ENCODE measurements around the gene TBX21. TPM values are rescaled to one million over a fixed set of nuclear protein-coding genes. Genes with fewer than 3 reads are reported as not detected.

The TBX21 gene
- total RNA-seq, 1 experiment from 2014 or later = 0.20 TPM

DNA sequence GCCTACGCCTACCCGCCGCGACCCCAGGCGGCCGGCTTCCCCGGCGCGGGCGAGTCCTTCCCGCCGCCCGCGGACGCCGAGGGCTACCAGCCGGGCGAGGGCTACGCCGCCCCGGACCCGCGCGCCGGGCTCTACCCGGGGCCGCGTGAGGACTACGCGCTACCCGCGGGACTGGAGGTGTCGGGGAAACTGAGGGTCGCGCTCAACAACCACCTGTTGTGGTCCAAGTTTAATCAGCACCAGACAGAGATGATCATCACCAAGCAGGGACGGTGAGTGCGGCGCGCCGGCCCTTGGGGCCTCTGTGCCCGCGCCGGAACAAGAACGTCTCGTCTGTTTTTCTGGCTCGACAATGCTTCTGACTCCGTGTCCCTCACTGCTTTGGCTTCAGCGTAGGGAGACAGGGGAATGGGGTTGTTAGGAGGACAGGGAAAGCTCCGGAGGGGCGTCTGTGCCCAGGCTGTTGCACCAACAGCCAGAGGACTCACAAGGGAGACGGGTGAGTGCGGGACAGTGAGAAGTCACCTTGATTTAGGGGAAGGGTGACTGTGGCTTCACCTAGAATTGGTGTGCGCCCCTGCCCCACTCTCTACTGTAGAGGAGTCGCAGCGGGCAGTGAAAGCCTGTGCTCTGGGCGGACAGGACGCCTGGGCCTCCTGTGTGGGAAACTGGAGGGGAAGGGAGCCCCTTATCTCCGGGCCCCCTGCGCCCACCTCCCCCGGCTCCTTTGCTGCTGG lies 806 bp downstream of the TBX21 start (continued):
- TF ChIP-seq POLR2A (IDR thresholded peaks at IDR 0.05; ENCODE audit: borderline replicate concordance, extremely low read depth, insufficient read depth, insufficient read length) = no peak

GRCh38 chr17:47735139-47735464 lies 2.1 kb downstream of the TBX21 start:
- no peaks in the 10 kb centered on the region for H3K36me3 ChIP-seq (ENCODE audit: control insufficient read depth in 1 of 2, insufficient read depth in 2 of 2, low read length in 2 of 2)
- H3K4me2 ChIP-seq (ENCODE audit: low read length) = no peak overlapping the region
- no peak for DNase-seq (ENCODE audit: low read depth, low spot score)
- no peak overlapping the region for H3K4me3 ChIP-seq (replicated peaks in 1 of 2; ENCODE audit: low read depth in 1 of 2, low read length in 2 of 2)
- H3K9me3 ChIP-seq (ENCODE audit: control insufficient read depth in 1 of 2, insufficient read depth in 1 of 2, low read depth in 1 of 2, low read length in 2 of 2) = no peaks in the 10 kb centered on the region
- H3K9ac ChIP-seq (ENCODE audit: low read length) = no peak overlapping the region
- ChIA-PET POLR2A (no interaction called here), RAD21 (ENCODE audit: low non-redundant PET in 1 of 2, low total read pairs in 2 of 2, uncharacterized antibody in 2 of 2, unreplicated experiment in 2 of 2) (no interaction called here), CTCF (no interaction called here)
- no peak overlapping the region for H2AFZ ChIP-seq (ENCODE audit: low read depth, low read length, poor library complexity, severe bottlenecking)
- H3K27ac ChIP-seq (ENCODE audit: low read depth, low read length) = no peak overlapping the region
- H4K20me1 ChIP-seq (ENCODE audit: insufficient read depth) = no peaks in the 10 kb centered on the region
- ATAC-seq = no peak
- peaks cover 0 to 9% of the 10 kb centered on the region in 2 experiments; a peak in 2 of 4 replicates for H3K4me1 ChIP-seq (ENCODE audit: control insufficient read depth in 1 of 2, insufficient read depth in 2 of 2, low read length in 2 of 2)
- H3K27me3 ChIP-seq (ENCODE audit: insufficient read depth, low read length) = peaks cover 6% of the 10 kb centered on the region; the same call in 1 of the 2 replicates
- no TSS peak for BruUV-seq (replicated peaks)
- no peak for TF ChIP-seq TCF7L2 (IDR thresholded peaks at IDR 0.05; ENCODE audit: borderline replicate concordance, extremely low read depth, insufficient read depth, insufficient read length)
- TF ChIP-seq MAX (IDR thresholded peaks at IDR 0.05) = no peak
- TF ChIP-seq CBX3 (IDR thresholded peaks at IDR 0.05; ENCODE audit: low read depth) = no peak
- TF ChIP-seq EZH2phosphoT487 (IDR thresholded peaks at IDR 0.05; ENCODE audit: borderline replicate concordance) = no peak
- TF ChIP-seq ZNF274 (IDR thresholded peaks at IDR 0.05; ENCODE audit: low read depth, low read length) = no peak
- TF ChIP-seq, protein P1, sequence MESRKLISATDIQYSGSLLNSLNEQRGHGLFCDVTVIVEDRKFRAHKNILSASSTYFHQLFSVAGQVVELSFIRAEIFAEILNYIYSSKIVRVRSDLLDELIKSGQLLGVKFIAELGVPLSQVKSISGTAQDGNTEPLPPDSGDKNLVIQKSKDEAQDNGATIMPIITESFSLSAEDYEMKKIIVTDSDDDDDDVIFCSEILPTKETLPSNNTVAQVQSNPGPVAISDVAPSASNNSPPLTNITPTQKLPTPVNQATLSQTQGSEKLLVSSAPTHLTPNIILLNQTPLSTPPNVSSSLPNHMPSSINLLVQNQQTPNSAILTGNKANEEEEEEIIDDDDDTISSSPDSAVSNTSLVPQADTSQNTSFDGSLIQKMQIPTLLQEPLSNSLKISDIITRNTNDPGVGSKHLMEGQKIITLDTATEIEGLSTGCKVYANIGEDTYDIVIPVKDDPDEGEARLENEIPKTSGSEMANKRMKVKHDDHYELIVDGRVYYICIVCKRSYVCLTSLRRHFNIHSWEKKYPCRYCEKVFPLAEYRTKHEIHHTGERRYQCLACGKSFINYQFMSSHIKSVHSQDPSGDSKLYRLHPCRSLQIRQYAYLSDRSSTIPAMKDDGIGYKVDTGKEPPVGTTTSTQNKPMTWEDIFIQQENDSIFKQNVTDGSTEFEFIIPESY (IDR thresholded peaks at IDR 0.05; ENCODE audit: extremely low read depth, insufficient replicate concordance, low read length) = no peak
- TF ChIP-seq ATF3 (IDR thresholded peaks at IDR 0.05) = no peak
- TF ChIP-seq POLR2AphosphoS5 (IDR thresholded peaks at IDR 0.05; ENCODE audit: low read depth, low read length) = no peak
- TF ChIP-seq EGR1 (IDR thresholded peaks at IDR 0.05; ENCODE audit: low read depth) = no peak
- TF ChIP-seq EZH2 (IDR thresholded peaks at IDR 0.05) = no peak
- TF ChIP-seq RAD21 (IDR thresholded peaks at IDR 0.05; ENCODE audit: low read depth) = no peak
- TF ChIP-seq, protein P2, sequence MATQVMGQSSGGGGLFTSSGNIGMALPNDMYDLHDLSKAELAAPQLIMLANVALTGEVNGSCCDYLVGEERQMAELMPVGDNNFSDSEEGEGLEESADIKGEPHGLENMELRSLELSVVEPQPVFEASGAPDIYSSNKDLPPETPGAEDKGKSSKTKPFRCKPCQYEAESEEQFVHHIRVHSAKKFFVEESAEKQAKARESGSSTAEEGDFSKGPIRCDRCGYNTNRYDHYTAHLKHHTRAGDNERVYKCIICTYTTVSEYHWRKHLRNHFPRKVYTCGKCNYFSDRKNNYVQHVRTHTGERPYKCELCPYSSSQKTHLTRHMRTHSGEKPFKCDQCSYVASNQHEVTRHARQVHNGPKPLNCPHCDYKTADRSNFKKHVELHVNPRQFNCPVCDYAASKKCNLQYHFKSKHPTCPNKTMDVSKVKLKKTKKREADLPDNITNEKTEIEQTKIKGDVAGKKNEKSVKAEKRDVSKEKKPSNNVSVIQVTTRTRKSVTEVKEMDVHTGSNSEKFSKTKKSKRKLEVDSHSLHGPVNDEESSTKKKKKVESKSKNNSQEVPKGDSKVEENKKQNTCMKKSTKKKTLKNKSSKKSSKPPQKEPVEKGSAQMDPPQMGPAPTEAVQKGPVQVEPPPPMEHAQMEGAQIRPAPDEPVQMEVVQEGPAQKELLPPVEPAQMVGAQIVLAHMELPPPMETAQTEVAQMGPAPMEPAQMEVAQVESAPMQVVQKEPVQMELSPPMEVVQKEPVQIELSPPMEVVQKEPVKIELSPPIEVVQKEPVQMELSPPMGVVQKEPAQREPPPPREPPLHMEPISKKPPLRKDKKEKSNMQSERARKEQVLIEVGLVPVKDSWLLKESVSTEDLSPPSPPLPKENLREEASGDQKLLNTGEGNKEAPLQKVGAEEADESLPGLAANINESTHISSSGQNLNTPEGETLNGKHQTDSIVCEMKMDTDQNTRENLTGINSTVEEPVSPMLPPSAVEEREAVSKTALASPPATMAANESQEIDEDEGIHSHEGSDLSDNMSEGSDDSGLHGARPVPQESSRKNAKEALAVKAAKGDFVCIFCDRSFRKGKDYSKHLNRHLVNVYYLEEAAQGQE (IDR thresholded peaks at IDR 0.05; ENCODE audit: low read depth) = no peak
- TF ChIP-seq ZFX (IDR thresholded peaks at IDR 0.05) = no peak
- H3K9me2 ChIP-seq (ENCODE audit: insufficient read depth) = no peaks in the 10 kb centered on the region
- intact Hi-C loops (cut with micrococcal nuclease) = no loop called here
- H3K79me2 ChIP-seq (ENCODE audit: insufficient read depth, low read length) = no peaks in the 10 kb centered on the region
